ENCODE results near the gene LBX2.

Gene LBX2

DNA sequence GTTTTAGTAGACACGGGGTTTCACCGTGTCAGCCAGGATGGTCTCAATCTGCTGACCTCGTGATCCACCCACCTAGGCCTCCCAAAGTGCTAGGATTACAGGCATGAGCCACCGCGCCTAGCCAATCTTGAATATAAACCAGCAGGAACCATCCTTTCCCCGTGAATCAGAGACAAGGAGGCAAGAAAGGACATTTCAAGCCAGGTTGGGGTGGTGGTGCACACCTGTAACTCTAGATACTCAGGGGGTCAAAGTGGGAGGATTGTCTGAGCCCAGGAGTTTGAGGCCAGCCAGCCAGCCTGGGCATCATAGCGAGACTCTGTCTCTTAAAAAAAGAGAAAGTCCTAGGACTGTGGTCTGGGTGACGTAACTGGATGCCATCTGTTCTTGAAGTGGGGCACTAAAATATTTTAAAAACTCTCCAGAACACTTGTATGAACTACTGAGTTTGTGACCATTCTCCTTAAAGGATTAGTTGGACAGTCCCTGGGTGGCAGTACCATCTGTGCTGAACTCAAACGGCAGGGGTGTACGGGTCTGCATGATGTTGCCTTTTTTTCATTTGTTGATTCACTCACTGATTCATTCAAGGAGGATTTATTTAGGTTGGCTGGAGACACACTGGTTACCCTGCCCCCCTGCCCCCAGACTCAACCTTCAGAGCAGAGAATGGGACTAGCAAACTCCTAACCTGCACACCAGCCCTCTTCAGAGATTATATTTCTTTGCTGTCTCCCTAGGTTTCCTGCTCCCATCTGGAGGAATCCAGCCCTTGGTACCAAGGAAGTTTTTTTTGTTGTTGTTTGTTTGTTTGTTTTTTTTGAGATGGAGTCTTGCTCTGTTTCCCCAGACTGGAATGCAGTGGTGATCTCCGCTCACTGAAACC, 11.9 kb upstream of the LBX2 start:
- TF ChIP-seq ESRRG (CRISPR knock-in tag; IDR thresholded peaks at IDR 0.05) (no peak), ZFP3 (CRISPR knock-in tag; IDR thresholded peaks at IDR 0.05) (peak; percentile 96), GLIS3 (CRISPR knock-in tag; IDR thresholded peaks at IDR 0.05) (no peak), ZFP30 (CRISPR knock-in tag; IDR thresholded peaks at IDR 0.05) (no peak), OSR1 (CRISPR knock-in tag; IDR thresholded peaks at IDR 0.05) (no peak), RARB (CRISPR knock-in tag; IDR thresholded peaks at IDR 0.05) (no peak), PPARA (CRISPR knock-in tag; IDR thresholded peaks at IDR 0.05; ENCODE audit: borderline replicate concordance) (no peak), ZC3H10 (CRISPR knock-in tag; IDR thresholded peaks at IDR 0.05) (no peak)
- ATAC-seq = no peak

DNA sequence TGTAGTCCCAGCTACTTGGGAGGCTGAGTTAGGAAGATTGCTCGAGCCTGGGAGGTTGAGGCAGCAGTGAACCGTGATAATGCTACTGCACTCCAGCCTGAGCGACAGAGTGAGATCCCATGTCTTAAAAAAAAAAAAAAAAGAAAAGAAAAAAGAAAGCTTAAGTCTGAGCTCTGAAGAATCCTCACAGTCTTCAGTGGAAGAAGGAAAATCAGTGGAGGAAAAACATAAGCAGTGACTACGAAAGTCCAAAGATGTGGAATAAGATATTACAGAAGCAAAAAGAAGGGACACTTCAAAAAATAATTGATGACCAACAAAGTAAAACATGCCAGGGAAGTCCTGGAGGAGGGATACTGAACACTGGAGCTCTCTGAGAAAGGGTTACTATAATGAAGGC, 10.9 kb upstream of the LBX2 start:
- TF ChIP-seq TOX (CRISPR knock-in tag; IDR thresholded peaks at IDR 0.05; ENCODE audit: borderline replicate concordance) (no peak), ESRRG (CRISPR knock-in tag; IDR thresholded peaks at IDR 0.05) (no peak), ZC3H10 (CRISPR knock-in tag; IDR thresholded peaks at IDR 0.05) (no peak), BACH2 (CRISPR knock-in tag; IDR thresholded peaks at IDR 0.05; ENCODE audit: borderline replicate concordance) (no peak)
- ATAC-seq = no peak

- ATAC-seq = peak; percentile 79
- no peak for TF ChIP-seq SNAI2 (CRISPR knock-in tag; IDR thresholded peaks at IDR 0.05)
- TF ChIP-seq PATZ1 (CRISPR knock-in tag; IDR thresholded peaks at IDR 0.05; ENCODE audit: borderline replicate concordance) = peak; percentile 98
- TF ChIP-seq OSR1 (CRISPR knock-in tag; IDR thresholded peaks at IDR 0.05) = no peak
- peak; percentile 43; the same call in 1 of the 2 replicates for TF ChIP-seq TSHZ2 (CRISPR knock-in tag; IDR thresholded peaks at IDR 0.05)
- TF ChIP-seq CREB5 (CRISPR knock-in tag; IDR thresholded peaks at IDR 0.05; ENCODE audit: low read depth) = no peak
- no peak for TF ChIP-seq BACH2 (CRISPR knock-in tag; IDR thresholded peaks at IDR 0.05; ENCODE audit: borderline replicate concordance)
- TF ChIP-seq ZFP30 (CRISPR knock-in tag; IDR thresholded peaks at IDR 0.05) = no peak
- TF ChIP-seq RARB (CRISPR knock-in tag; IDR thresholded peaks at IDR 0.05) = no peak
- no peak; the same call in 1 of the 2 replicates for TF ChIP-seq ISL1 (CRISPR knock-in tag; IDR thresholded peaks at IDR 0.05)
- no peak for TF ChIP-seq CSDC2 (CRISPR knock-in tag; IDR thresholded peaks at IDR 0.05)
- no peak for TF ChIP-seq TOX (CRISPR knock-in tag; IDR thresholded peaks at IDR 0.05; ENCODE audit: borderline replicate concordance)
- TF ChIP-seq ZNF8 (CRISPR knock-in tag; IDR thresholded peaks at IDR 0.05) = 0 out of 2 replicates have a peak, but pooled peaks have one; percentile 11
- TF ChIP-seq ZNF70 (CRISPR knock-in tag; IDR thresholded peaks at IDR 0.05) = peak; percentile 50; the same call in 1 of the 2 replicates
- TF ChIP-seq POU6F1 (CRISPR knock-in tag; IDR thresholded peaks at IDR 0.05; ENCODE audit: borderline replicate concordance, low read depth) = no peak
- TF ChIP-seq ZC3H10 (CRISPR knock-in tag; IDR thresholded peaks at IDR 0.05) = no peak
- TF ChIP-seq TCF4 (CRISPR knock-in tag; IDR thresholded peaks at IDR 0.05; ENCODE audit: borderline replicate concordance) = peak; percentile 96
- TF ChIP-seq ZFP3 (CRISPR knock-in tag; IDR thresholded peaks at IDR 0.05) = 0 out of 2 replicates have a peak, but pooled peaks have one; percentile 66
- no peak for TF ChIP-seq ARNTL (CRISPR knock-in tag; IDR thresholded peaks at IDR 0.05; ENCODE audit: borderline replicate concordance, low read depth)
Measured at GRCh38 chr2:74507926-74508520, 8.6 kb upstream of the LBX2 start.
